Progenitor cell of endocrine pancreas (in vitro differentiated cells): ENCODE data around the gene BMPR1B. TPM values are rescaled to one million over a fixed set of nuclear protein-coding genes. Genes with fewer than 3 reads are reported as not detected.

Experiments used
- DNase-seq: peaks from one replicate; pipeline ENCODE4 v3.0.0; 2021; ENCODE audit warnings: low spot score; ENCODE audit not compliant: unreplicated experiment
- H3K27ac Mint-ChIP-seq: 2 replicates; pipeline ENCODE4 v1.8.0; 2021; ENCODE audit warnings: mild to moderate bottlenecking, moderate library complexity, mixed read lengths
- H3K27me3 Mint-ChIP-seq: 2 replicates; pipeline ENCODE4 v1.8.0; 2021; ENCODE audit warnings: mixed read lengths
- H3K36me3 Mint-ChIP-seq: 2 replicates; pipeline ENCODE4 v1.8.0; 2022; ENCODE audit warnings: mixed read lengths; ENCODE audit not compliant: insufficient read depth
- H3K4me1 Mint-ChIP-seq: 2 replicates; pipeline ENCODE4 v1.8.0; 2021; ENCODE audit warnings: low read depth, mixed read lengths
- H3K4me3 Mint-ChIP-seq: 2 replicates; pipeline ENCODE4 v1.8.0; 2021; ENCODE audit warnings: low read depth, mild to moderate bottlenecking, moderate library complexity, mixed read lengths
- H3K9me3 Mint-ChIP-seq: 2 replicates; pipeline ENCODE4 v1.8.0; 2021; ENCODE audit warnings: low read depth, mixed read lengths
- CTCF ChIP-seq: fragments of 200-600 bp; sonication (generic); IDR thresholded peaks from one replicate; pipeline ENCODE4 v1.5.0; 2021; ENCODE audit warnings: antibody characterized with exemption, mild to moderate bottlenecking; ENCODE audit not compliant: unreplicated experiment
- total RNA-seq: library from RNA; stranded (reverse); gene quantifications from 2 replicates; pipeline ENCODE4 v1.2.1, GENCODE V29; 2021

BMPR1B gene
- total RNA-seq, 1 donor from 2014 or later: 21.1 TPM

GRCh38 chr4:94882756-94883155 lies 125.0 kb downstream of the BMPR1B start:
- DNase-seq: no peak
- Mint-ChIP-seq H3K36me3 (peaks cover 4% of the 10 kb centered on the region), H3K4me1 (peaks cover 3% of the 10 kb centered on the region), H3K9me3 (no peaks in the 10 kb centered on the region), H3K27me3 (no peaks in the 10 kb centered on the region), H3K27ac (no peak overlapping the region), H3K4me3 (no peak overlapping the region)
- no peak for TF ChIP-seq CTCF

GRCh38 chr4:94887027-94887426 lies 129.3 kb downstream of the BMPR1B start:
- no peak for DNase-seq
- H3K9me3 Mint-ChIP-seq: no peaks in the 10 kb centered on the region
- no peak for TF ChIP-seq CTCF
- no peak overlapping the region for H3K27ac Mint-ChIP-seq
- H3K27me3 Mint-ChIP-seq: no peaks in the 10 kb centered on the region
- H3K4me1 Mint-ChIP-seq: peaks cover 14% of the 10 kb centered on the region
- peaks cover 3% of the 10 kb centered on the region for H3K36me3 Mint-ChIP-seq
- H3K4me3 Mint-ChIP-seq: no peak overlapping the region

- Mint-ChIP-seq H3K4me3 (no peak overlapping the region), H3K27ac (no peak overlapping the region), H3K4me1 (peaks cover 21% of the 10 kb centered on the region), H3K36me3 (peaks cover 3% of the 10 kb centered on the region), H3K27me3 (no peaks in the 10 kb centered on the region), H3K9me3 (no peaks in the 10 kb centered on the region)
- no peak for DNase-seq
- TF ChIP-seq CTCF: no peak
These were observed 131.8 kb downstream of the BMPR1B start for GRCh38 chr4:94889523-94889922.

GRCh38 chr4:94889946-94890345 lies 132.2 kb downstream of the BMPR1B start:
- no peak for DNase-seq
- no peak overlapping the region for H3K27ac Mint-ChIP-seq
- H3K9me3 Mint-ChIP-seq: no peaks in the 10 kb centered on the region
- no peaks in the 10 kb centered on the region for H3K27me3 Mint-ChIP-seq
- peaks cover 2% of the 10 kb centered on the region for H3K36me3 Mint-ChIP-seq
- peaks cover 21% of the 10 kb centered on the region for H3K4me1 Mint-ChIP-seq
- no peak for TF ChIP-seq CTCF
- no peak overlapping the region for H3K4me3 Mint-ChIP-seq

GRCh38 chr4:94890579-94890978 lies 132.8 kb downstream of the BMPR1B start:
- DNase-seq: no peak
- Mint-ChIP-seq H3K9me3 (no peaks in the 10 kb centered on the region), H3K36me3 (peaks cover 2% of the 10 kb centered on the region), H3K27me3 (no peaks in the 10 kb centered on the region), H3K4me1 (peaks cover 21% of the 10 kb centered on the region), H3K27ac (no peak overlapping the region), H3K4me3 (no peak overlapping the region)
- TF ChIP-seq CTCF: no peak

GRCh38 chr4:94892051-94892450 lies 134.3 kb downstream of the BMPR1B start:
- Mint-ChIP-seq H3K36me3 (peaks cover 2% of the 10 kb centered on the region), H3K4me1 (peaks cover 20% of the 10 kb centered on the region), H3K27ac (no peak overlapping the region)

More at GRCh38 chr4:94892051-94892450, 134.3 kb downstream of the BMPR1B start:
- H3K4me3 Mint-ChIP-seq: no peak overlapping the region
- no peak for TF ChIP-seq CTCF
- no peak for DNase-seq
- H3K9me3 Mint-ChIP-seq: no peaks in the 10 kb centered on the region
- H3K27me3 Mint-ChIP-seq: no peaks in the 10 kb centered on the region
